Measurements from ENCODE around the gene RHOD.

Gene RHOD

GRCh38 chr11:67056267-67057204 lies at the start of gene RHOD:
RHOD (plus strand) TSS chr11:67056847; CDS start chr11:67056903, 56 bp downstream.
- TF ChIP-seq CTCF (IDR thresholded peaks at IDR 0.05; ENCODE audit: control insufficient read depth, insufficient read depth, low read depth, low read length, missing control alignments), result no peak
- peak within 1 kb of the TSS; percentile 48 for H3K4me3 ChIP-seq (ENCODE audit: control insufficient read depth, low read depth, low read length)
- no peak for DNase-seq (ENCODE audit: low read depth)

GRCh38 chr11:67007126-67007525 lies 49.5 kb upstream of the RHOD start:
- no peak for TF ChIP-seq CTCF (IDR thresholded peaks at IDR 0.05; ENCODE audit: control insufficient read depth, insufficient read depth, low read depth, low read length, missing control alignments)
- DNase-seq (ENCODE audit: low read depth), result no peak
- H3K4me3 ChIP-seq (ENCODE audit: control insufficient read depth, low read depth, low read length), result no peak overlapping the region

- no peak for DNase-seq (ENCODE audit: low read depth)
- H3K4me3 ChIP-seq (ENCODE audit: control insufficient read depth, low read depth, low read length), result no peak overlapping the region
- no peak for TF ChIP-seq CTCF (IDR thresholded peaks at IDR 0.05; ENCODE audit: control insufficient read depth, insufficient read depth, low read depth, low read length, missing control alignments)
Observed at GRCh38 chr11:67010296-67010905, 46.2 kb upstream of the RHOD start.

- no peak for DNase-seq (ENCODE audit: low read depth)
- no peak overlapping the region for H3K4me3 ChIP-seq (ENCODE audit: control insufficient read depth, low read depth, low read length)
- no peak for TF ChIP-seq CTCF (IDR thresholded peaks at IDR 0.05; ENCODE audit: control insufficient read depth, insufficient read depth, low read depth, low read length, missing control alignments)
Observed at GRCh38 chr11:67013511-67014045, 43.1 kb upstream of the RHOD start.

GRCh38 chr11:67014343-67014742 lies 42.3 kb upstream of the RHOD start:
- no peak for TF ChIP-seq CTCF (IDR thresholded peaks at IDR 0.05; ENCODE audit: control insufficient read depth, insufficient read depth, low read depth, low read length, missing control alignments)
- no peak overlapping the region for H3K4me3 ChIP-seq (ENCODE audit: control insufficient read depth, low read depth, low read length)
- DNase-seq (ENCODE audit: low read depth), result no peak

- TF ChIP-seq CTCF (IDR thresholded peaks at IDR 0.05; ENCODE audit: control insufficient read depth, insufficient read depth, low read depth, low read length, missing control alignments), result no peak
- H3K4me3 ChIP-seq (ENCODE audit: control insufficient read depth, low read depth, low read length), result no peak overlapping the region
- DNase-seq (ENCODE audit: low read depth), result no peak
Observed at GRCh38 chr11:67015048-67015447, 41.6 kb upstream of the RHOD start.
